ENCODE measurements around the gene DPP4.

GRCh38 chr2:162063899-162064298, 10.1 kb downstream of the DPP4 start:
- TF ChIP-seq CTCF (IDR thresholded peaks at IDR 0.05) (no peak), EZH2 (IDR thresholded peaks at IDR 0.05) (no peak), EZH2phosphoT487 (IDR thresholded peaks at IDR 0.05) (no peak)

Measured in neural progenitor cell (in vitro differentiated cells).